Fibroblast of villous mesenchyme (primary cell): ENCODE data around the gene CUL9. TPM values are rescaled to one million over a fixed set of nuclear protein-coding genes. Genes with fewer than 3 reads are reported as not detected.

Source experiments
- DNase-seq: peaks from one replicate; pipeline ENCODE4 v3.0.0-alpha.2; 2010; ENCODE audit warnings: low read depth
- H3K4me3 ChIP-seq: 2 replicates; pipeline ENCODE4 v1.5.1; 2011; ENCODE audit warnings: low read depth, mild to moderate bottlenecking, low read length
- CTCF ChIP-seq: IDR thresholded peaks from 2 replicates; pipeline ENCODE4 v1.5.1; 2012; ENCODE audit warnings: low read depth, mild to moderate bottlenecking, low read length; ENCODE audit not compliant: insufficient read depth
- total RNA-seq: library from RNA; depleted of rRNA; stranded (reverse); fragments of >200 nt; gene quantifications from 2 replicates; pipeline ENCODE4 v1.2.3, GENCODE V29; 2012

CUL9 gene
- total RNA-seq, 1 donor: 23.3 TPM

GRCh38 chr6:43273707-43274106, 91.7 kb downstream of the CUL9 start:
- TF ChIP-seq CTCF: no peak
- no peak overlapping the region for H3K4me3 ChIP-seq
- DNase-seq: no peak

Other genes with a start within 250 kb of the CUL9 start
- gene GNMT, start 221.4 kb upstream of the CUL9 start, total RNA-seq: 0.32 TPM in 1 of 2 replicates, not detected in the other
- gene PEX6, start 203.0 kb upstream of the CUL9 start, total RNA-seq: 26.4 and 41.0 TPM in 2 replicates
- 34.8 and 47.5 TPM in 2 replicates for gene PPP2R5D, start 197.6 kb upstream of the CUL9 start, total RNA-seq
- 60.0 and 68.9 TPM in 2 replicates for gene MEA1, start 168.2 kb upstream of the CUL9 start, total RNA-seq
- 92.1 and 93.3 TPM in 2 replicates for gene KLHDC3, start 167.9 kb upstream of the CUL9 start, total RNA-seq
- gene RRP36, start 160.6 kb upstream of the CUL9 start, total RNA-seq: 114 and 125 TPM in 2 replicates
- 46.1 and 54.8 TPM in 2 replicates for gene CUL7, start 128.3 kb upstream of the CUL9 start, total RNA-seq
- gene MRPL2, start 122.8 kb upstream of the CUL9 start, total RNA-seq: 20.7 and 23.8 TPM in 2 replicates
- 16.0 and 16.1 TPM in 2 replicates for gene KLC4, start 122.6 kb upstream of the CUL9 start, total RNA-seq
- 191 and 199 TPM in 2 replicates for gene PTK7, start 105.9 kb upstream of the CUL9 start, total RNA-seq
- gene SRF, start 10.9 kb upstream of the CUL9 start, total RNA-seq: 36.4 and 43.6 TPM in 2 replicates
- gene DNPH1, start 47.3 kb downstream of the CUL9 start, total RNA-seq: 21.6 and 41.9 TPM in 2 replicates
- not detected in 2 replicates for gene TTBK1, start 61.3 kb downstream of the CUL9 start, total RNA-seq
- not detected in 2 replicates for gene SLC22A7, start 116.1 kb downstream of the CUL9 start, total RNA-seq
- gene CRIP3, start 126.6 kb downstream of the CUL9 start, total RNA-seq: not detected in 2 replicates
- gene ZNF318, start 187.5 kb downstream of the CUL9 start, total RNA-seq: 10.3 and 12.5 TPM in 2 replicates
- 31.1 and 33.8 TPM in 2 replicates for gene ABCC10, start 245.3 kb downstream of the CUL9 start, total RNA-seq